ENCODE results near the gene SULT4A1.

SULT4A1 gene

DNA sequence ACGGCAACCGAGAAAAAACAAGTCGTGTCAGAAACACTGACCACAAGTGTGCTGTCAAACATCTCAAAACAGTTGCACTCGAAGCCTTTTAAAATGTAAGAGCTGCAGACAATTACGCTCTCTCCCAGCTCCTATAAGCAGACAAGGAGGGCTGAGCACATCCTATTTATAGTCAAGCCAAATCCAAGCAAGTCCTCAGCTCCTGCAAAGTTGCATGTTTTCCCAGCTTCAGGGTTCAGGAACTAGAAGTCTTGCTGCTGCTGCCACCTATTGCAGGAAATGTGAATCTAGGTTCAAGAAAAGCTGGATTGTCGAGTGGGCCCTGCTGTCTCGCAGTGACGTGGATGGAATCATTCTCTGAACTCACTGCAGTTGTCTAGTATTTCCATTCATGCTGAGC, 65.7 kb downstream of the SULT4A1 start:
- peak; percentile 66 for DNase-seq

DNA sequence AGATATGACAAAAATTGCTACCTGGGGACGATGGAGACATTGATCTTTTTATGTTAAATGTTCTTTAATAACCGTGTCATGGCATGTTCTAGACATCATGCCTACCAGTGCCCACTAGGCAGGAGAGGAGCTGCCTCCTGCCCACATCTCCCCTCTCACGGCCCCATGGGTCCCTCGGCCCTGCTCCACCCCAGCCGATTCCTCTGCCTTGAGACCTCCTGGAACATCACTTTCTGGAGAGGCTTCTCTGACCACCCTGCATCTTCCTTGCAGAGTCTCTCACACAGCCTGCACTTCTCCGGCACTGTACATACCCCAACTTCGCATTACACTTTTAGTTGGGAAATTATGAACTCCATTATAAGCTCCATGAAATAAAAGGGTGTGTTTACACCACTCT, 67.0 kb downstream of the SULT4A1 start:
- no peak for DNase-seq

DNA sequence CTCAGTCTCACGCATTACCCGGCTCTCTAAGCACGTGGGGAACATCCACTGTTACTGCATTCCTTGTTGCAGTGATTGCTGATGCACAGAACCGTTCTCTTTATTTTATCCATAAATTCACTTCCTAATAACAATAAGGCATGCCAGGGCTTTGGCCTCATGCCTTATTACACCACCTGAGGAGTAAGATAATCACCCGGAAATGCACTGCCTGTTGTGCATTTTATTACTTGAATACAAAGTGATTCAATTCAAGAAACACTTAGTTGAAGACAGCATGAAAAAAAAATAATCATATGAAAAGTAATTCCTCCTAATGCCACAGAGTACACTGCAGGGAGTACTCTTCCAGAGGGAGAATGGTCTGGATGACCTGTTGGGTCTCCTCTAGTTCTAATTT, 69.4 kb downstream of the SULT4A1 start:
- no peak for DNase-seq

DNA sequence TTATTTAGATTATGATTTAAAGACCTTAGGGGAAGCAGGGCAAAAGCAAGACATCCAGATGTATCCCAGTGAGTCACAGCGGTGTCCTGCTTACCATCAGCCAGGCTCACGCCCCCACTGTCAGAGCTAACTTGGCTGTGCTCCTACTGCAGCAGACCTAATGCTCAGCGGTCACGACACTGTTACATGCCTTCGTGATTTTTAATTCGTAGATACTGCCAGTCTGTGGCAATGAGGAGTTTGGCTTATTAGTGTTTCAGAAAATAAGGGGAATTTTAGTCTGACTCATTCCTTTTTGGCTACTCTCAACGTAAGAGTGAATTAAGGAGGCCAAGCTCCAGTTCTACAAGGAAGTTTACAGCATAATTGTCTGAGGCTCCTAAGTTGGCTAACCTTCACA, 72.9 kb downstream of the SULT4A1 start:
- no peak for DNase-seq

DNA sequence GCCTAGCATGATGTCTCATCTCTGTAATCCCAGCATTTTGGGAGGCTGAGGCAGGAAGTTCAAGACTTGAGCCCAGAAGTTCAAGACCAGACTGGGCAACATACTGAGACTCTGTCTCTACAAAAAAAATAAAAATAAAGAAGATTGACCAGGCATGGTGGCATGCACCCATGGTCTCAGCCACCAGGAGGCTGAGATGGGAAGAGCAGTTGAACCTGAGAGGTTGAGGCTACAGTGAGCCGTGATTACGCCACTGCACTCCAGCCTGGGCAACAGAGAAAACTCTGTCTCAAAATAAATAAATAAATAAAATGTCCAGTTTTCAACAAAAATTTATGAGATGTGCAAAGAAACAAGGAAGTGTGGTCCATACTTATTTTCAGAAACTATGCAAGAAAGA, 78.5 kb downstream of the SULT4A1 start:
- DNase-seq = no peak

DNA sequence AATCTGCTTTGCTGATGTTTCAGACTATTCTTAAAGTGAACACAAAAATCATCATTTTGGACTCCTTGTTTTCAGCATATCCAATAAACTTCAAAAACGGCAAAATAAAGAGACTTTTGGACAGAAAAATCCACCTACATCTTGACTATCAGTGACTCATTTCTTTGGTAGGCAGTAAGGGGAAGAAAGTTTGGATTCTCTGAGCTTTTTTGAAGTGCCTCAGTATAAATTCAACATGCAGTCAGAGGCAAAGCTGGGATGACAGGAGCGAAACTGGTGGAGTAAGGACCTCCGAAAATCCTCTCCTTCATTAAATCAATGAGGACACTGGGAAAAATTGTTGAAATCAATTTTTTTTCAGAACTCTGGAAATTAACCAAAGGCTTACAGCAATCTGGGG, 79.9 kb downstream of the SULT4A1 start:
- no peak for DNase-seq

DNA sequence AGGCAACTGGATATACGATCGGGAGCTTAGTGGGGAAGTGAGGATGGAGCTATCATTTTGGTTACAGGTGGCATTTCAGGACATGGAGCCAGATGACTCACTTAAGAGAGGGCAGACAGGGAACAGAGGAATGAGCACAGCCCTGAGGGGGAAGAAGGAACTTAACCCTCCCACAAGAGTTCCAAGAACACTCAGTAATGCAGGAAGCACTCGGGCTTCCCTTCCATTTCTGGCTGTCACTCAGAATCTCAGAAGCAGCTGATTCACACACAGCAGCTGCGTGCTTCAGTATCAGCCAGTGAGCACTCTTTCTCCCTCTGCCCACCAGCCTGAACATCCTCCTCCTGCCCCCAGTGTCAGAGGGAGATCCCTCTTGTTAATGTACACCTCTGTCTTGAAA, 85.0 kb downstream of the SULT4A1 start:
- peak; percentile 81 for DNase-seq

DNA sequence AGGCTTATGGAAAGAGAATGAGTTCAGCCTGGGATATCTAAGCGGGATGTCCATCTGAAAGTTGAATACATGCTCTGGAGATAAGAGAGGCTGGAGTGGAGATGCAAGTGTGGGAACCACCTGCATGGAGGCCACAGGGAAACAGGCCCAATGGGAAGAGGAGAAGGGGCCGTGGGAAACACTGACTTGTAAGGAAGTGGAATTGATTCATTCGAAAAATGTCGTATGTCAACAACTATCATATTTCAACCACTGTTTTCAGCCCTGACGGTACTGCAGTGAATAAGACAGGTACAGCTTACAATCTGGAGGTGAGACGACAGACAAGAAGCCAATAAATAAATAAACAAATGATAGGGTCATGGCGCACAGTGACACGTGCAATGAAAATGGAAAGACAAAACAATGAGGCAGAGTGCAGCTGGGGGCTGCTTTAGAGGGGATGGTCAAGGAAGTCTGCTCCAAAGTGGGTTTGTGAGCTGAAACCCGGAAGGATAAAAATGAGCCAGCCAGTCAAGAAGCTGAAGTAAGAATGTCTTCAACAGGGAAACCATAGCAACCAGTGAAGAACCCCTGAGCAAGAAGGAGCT, 86.1 kb downstream of the SULT4A1 start:
- no peak for DNase-seq

All from islet precursor cell (in vitro differentiated cells).